GM23248 (cell line): Measurements from ENCODE around the gene HERC6. TPM values are rescaled to one million over a fixed set of nuclear protein-coding genes. Genes with fewer than 3 reads are reported as not detected.
"Not testable (repeated sequence)": the region's sequence is repeated elsewhere in the genome, so short reads cannot be mapped to it uniquely, and the experiment has no call there.

Source experiments
- DNase-seq: peaks from one replicate; pipeline ENCODE4 v3.0.0-alpha.2; 2015
- H2AFZ ChIP-seq: fragments of 200-600 bp; sonication (generic); 2 replicates; pipeline ENCODE4 v1.6.1; 2016; ENCODE audit warnings: antibody characterized with exemption
- H3F3A ChIP-seq: fragments of 200-600 bp; sonication (generic); 2 replicates; pipeline ENCODE4 v1.6.1; 2016; ENCODE audit warnings: mild to moderate bottlenecking, antibody characterized with exemption, mixed run types; ENCODE audit not compliant: insufficient read depth
- H3K27ac ChIP-seq: fragments of 200-600 bp; sonication (generic); 2 replicates; pipeline ENCODE4 v1.5.1; 2016; ENCODE audit warnings: mild to moderate bottlenecking
- H3K27me3 ChIP-seq: fragments of 200-600 bp; sonication (generic); replicated peaks from 2 replicates; pipeline ENCODE4 v1.6.1; 2016; ENCODE audit warnings: mild to moderate bottlenecking; ENCODE audit not compliant: insufficient read depth
- H3K36me3 ChIP-seq: fragments of 200-600 bp; sonication (generic); 2 replicates; pipeline ENCODE4 v1.6.1; 2016; ENCODE audit warnings: low read depth, mild to moderate bottlenecking
- H3K4me1 ChIP-seq: fragments of 200-600 bp; sonication (generic); 2 replicates; pipeline ENCODE4 v1.6.1; 2016; ENCODE audit warnings: mild to moderate bottlenecking; ENCODE audit not compliant: insufficient read depth
- H3K4me2 ChIP-seq: fragments of 200-600 bp; sonication (generic); one replicate; pipeline ENCODE4 v1.6.1; 2016; ENCODE audit warnings: mild to moderate bottlenecking; ENCODE audit not compliant: unreplicated experiment
- H3K4me3 ChIP-seq: fragments of 200-600 bp; sonication (generic); 2 replicates; pipeline ENCODE4 v1.5.1; 2016; ENCODE audit warnings: mild to moderate bottlenecking
- H3K79me2 ChIP-seq: fragments of 200-600 bp; sonication (generic); 2 replicates; pipeline ENCODE4 v1.6.1; 2016; ENCODE audit warnings: mild to moderate bottlenecking; ENCODE audit not compliant: insufficient read depth
- H3K9ac ChIP-seq: fragments of 200-600 bp; sonication (generic); 2 replicates; pipeline ENCODE4 v1.6.1; 2016; ENCODE audit warnings: mild to moderate bottlenecking
- H3K9me2 ChIP-seq: fragments of 200-600 bp; sonication (generic); 2 replicates; pipeline ENCODE4 v1.6.1; 2016; ENCODE audit warnings: mixed run types, mild to moderate bottlenecking, moderate library complexity; ENCODE audit not compliant: insufficient read depth
- H3K9me3 ChIP-seq: fragments of 200-600 bp; sonication (generic); one replicate; pipeline ENCODE4 v1.6.1; 2017; ENCODE audit warnings: low read depth
- H4K20me1 ChIP-seq: fragments of 200-600 bp; sonication (generic); 2 replicates; pipeline ENCODE4 v1.6.0; 2016; ENCODE audit not compliant: insufficient read depth
- EZH2 ChIP-seq: fragments of 200-600 bp; sonication (generic); IDR thresholded peaks from 2 replicates; pipeline ENCODE4 v1.6.1; 2018; ENCODE audit warnings: antibody characterized with exemption, mild to moderate bottlenecking; ENCODE audit not compliant: insufficient read depth, poor library complexity, severe bottlenecking
- EZH2phosphoT487 ChIP-seq: fragments of 200-600 bp; sonication (generic); IDR thresholded peaks from 2 replicates; pipeline ENCODE4 v1.6.1; 2018; ENCODE audit warnings: antibody characterized with exemption, moderate library complexity, mild to moderate bottlenecking, low read depth; ENCODE audit not compliant: insufficient read depth
- WGBS, 2 experiments: methylation state at CpG; one replicate each; pipeline ENCODE4 v1.1.6; 2015 to 2017; ENCODE audit warnings: low lambda C conversion rate in 2 of 2, low coverage in 1 of 2; ENCODE audit errors: missing lambda C conversion rate in 2 of 2; 5-methylcytosine and 5-hydroxymethylcytosine counted together
- in situ Hi-C: fragments of 300-500 bp; cut with MboI; formaldehyde crosslinking; loops from 2 replicates; pipeline ENCODE4 v1.15.0; 2020
- polyA plus RNA-seq: library from polyadenylated mRNA; unstranded; fragments of >200 nt; fragmentation: Nextera tagmentation; extraction: Ambion mirVana; gene quantifications from 2 replicates; pipeline ENCODE4 v1.2.1, GENCODE V29; 2016
- total RNA-seq: library from RNA; depleted of rRNA; stranded (reverse); fragments of >200 nt; shearing (Covaris generic); gene quantifications from 2 replicates; pipeline ENCODE4 v1.2.3, GENCODE V29; 2014

Gene HERC6
- total and polyA plus RNA-seq, 2 experiments from 2014 or later: 1.1 to 1.2 TPM

DNA sequence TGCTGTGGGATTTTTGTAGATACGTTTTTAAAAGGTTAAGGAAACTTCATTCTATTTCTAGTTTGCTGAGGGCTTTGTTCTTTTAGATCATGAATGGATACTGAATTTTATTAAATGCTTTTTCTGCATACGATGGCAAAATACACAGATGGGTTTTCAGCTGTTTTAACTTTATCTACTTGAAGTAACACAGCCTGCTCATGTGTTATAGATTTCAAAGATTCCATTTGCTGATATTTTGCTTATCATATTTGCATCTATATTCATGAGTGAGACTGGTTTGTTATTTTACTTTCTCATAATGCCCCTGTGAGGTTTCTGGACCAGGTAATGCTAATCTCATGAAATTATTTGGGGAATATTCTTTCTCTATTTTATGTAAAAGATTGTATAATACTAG, 43.8 kb downstream of the HERC6 start:
- DNase-seq: no peak
- no peaks in the 10 kb centered on the region for H3K79me2 ChIP-seq
- no peak overlapping the region for H2AFZ ChIP-seq
- H3K27me3 ChIP-seq: no peaks in the 10 kb centered on the region
- H3K4me1 ChIP-seq: no peaks in the 10 kb centered on the region
- H3K4me2 ChIP-seq: no peak overlapping the region
- no peak for TF ChIP-seq EZH2
- no peak for TF ChIP-seq EZH2phosphoT487
- in situ Hi-C loops: no loop called here
- H3K9me2 ChIP-seq: no peaks in the 10 kb centered on the region
- H4K20me1 ChIP-seq: no peaks in the 10 kb centered on the region
- H3K4me3 ChIP-seq: no peak overlapping the region
- H3K9me3 ChIP-seq: no peaks in the 10 kb centered on the region
- H3K9ac ChIP-seq: no peak overlapping the region
- H3F3A ChIP-seq: no peaks in the 10 kb centered on the region
- H3K27ac ChIP-seq: no peak overlapping the region
- WGBS, 2 experiments: 47 to 54% methylated on average over 2 of the region's 2 CpGs
- H3K36me3 ChIP-seq: no peaks in the 10 kb centered on the region

DNA sequence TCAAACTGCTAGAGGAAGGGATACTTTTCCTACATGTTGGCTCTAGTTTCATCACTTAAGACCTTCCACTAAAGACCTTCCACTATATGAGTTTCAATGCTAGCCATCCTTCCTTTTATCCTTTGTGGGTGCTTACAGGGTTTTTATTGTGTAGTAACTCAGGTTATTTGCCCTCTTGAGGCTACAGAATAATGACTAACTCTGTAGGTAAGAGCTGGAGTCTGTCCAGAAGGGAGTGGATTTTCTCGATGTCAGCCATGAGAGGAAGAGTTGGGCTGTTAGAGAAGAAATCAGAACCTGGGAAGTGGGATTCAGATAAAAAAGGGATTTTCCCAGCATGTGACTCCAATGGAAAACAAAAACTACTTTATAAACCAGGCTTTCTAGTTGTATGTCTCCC, 50.7 kb downstream of the HERC6 start:
- H4K20me1 ChIP-seq: no peaks in the 10 kb centered on the region
- H3K9me2 ChIP-seq: no peaks in the 10 kb centered on the region
- WGBS, 2 experiments: 97 to 100% methylated on average over 1 of the region's 1 CpG
- H3K27ac ChIP-seq: no peak overlapping the region
- no peak overlapping the region for H3K4me2 ChIP-seq
- in situ Hi-C loops: no loop called here
- H3K27me3 ChIP-seq: no peaks in the 10 kb centered on the region
- H3K79me2 ChIP-seq: no peaks in the 10 kb centered on the region
- TF ChIP-seq EZH2phosphoT487: no peak
- no peak overlapping the region for H3K4me3 ChIP-seq
- no peak for DNase-seq
- no peak overlapping the region for H2AFZ ChIP-seq
- no peaks in the 10 kb centered on the region for H3K36me3 ChIP-seq
- H3K9ac ChIP-seq: no peak overlapping the region
- no peaks in the 10 kb centered on the region for H3K9me3 ChIP-seq
- no peaks in the 10 kb centered on the region for H3F3A ChIP-seq
- H3K4me1 ChIP-seq: no peaks in the 10 kb centered on the region

DNA sequence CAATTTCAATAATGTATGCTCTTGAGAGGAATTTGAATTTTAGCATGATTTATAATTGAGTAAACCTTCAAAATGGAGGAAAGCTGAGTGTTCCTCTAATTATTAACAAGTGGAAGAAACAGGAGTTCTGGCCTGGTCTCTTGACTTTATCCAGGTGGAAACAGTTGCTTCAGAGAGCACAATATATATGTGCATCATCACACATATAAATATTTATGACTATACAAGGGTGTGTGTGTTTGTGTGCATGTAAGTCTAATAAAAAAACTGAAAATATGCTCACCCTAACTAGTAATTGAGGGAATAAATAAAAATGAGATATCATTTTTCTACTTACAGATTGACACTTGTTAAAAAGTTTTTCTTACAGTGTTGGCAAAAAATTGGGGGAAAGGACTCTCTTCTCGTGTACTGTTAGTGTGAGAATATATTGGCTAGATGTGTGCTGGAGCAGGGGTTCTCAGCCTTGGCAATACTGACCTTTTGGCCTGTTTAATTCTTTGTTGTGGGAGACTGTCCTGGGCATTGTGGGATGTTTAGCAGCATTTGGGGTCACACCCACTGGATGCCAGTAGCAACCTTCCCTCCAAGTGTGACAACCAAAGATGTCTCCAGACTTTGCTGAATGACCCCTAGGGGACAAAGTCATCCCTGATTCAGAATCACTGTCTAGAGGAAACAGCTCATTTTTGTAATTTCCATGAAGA, 57.5 kb downstream of the HERC6 start:
- Histone ChIP-seq H3K4me2 (no peak overlapping the region), H3K36me3 (no peaks in the 10 kb centered on the region), H3K27ac (no peak overlapping the region), H3K9ac (no peak overlapping the region), H2AFZ (no peak overlapping the region), H3K4me1 (no peaks in the 10 kb centered on the region), H4K20me1 (no peaks in the 10 kb centered on the region), H3K27me3 (no peaks in the 10 kb centered on the region), H3K79me2 (no peaks in the 10 kb centered on the region), H3K4me3 (no peak overlapping the region), H3K9me2 (no peaks in the 10 kb centered on the region), H3F3A (no peaks in the 10 kb centered on the region), H3K9me3 (no peaks in the 10 kb centered on the region)
- TF ChIP-seq EZH2phosphoT487 (no peak), EZH2 (no peak)
- WGBS, 2 experiments: 42 to 83% methylated on average over 1 of the region's 1 CpG
- in situ Hi-C loops: no loop called here
- no peak for DNase-seq

DNA sequence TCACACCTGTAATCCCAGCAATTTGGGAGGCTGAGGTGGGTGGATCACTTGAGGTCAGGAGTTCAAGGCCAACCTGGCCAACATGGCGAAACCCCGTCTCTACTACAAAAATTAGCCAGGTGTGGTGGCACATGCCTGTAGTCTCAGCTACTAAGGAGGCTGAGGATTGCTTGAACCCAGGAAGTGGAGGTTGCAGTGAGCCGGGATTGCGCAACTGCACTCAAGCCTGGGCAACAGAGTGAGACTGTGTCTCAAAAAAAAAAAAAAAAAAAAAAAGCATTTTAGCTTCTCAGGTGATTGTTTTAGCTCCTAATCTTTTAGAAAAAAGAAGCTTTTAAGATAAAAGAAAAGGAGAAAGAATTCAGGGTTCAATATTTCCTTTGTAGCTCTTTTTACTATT, 59.2 kb downstream of the HERC6 start:
- DNase-seq: not testable (repeated sequence)

DNA sequence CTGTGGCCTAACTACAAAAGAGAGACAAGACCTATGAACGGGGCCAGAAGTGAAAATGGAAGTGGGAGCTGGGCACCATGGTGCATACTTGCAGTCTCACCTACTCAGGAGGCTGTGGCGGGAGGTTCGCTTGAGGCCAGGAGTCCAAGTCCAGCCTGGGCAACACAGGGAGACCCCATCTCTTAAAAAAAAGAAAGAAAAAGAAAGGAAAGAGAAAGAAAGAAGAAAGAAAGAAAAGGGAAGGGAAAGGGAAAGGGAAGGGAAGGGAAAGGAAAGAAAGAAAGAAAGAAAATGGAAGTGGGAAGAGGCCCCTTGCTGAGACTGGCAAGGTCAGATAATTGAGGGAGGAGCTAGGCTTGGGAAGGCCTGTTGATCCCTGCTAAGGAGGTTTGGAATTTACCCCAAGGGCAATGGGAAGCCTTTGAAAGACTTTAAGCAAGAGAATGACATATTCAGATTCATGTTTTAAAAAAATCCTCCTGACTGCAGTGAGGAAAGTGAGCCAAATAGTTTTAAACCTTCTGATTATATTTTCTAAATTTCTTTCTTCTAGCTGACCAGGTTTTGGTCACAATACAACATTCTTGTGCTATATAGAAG, 60.6 kb downstream of the HERC6 start:
- no peak for TF ChIP-seq EZH2
- TF ChIP-seq EZH2phosphoT487: no peak
- Histone ChIP-seq H3K4me1 (no peaks in the 10 kb centered on the region), H3K9ac (no peak overlapping the region), H3K4me3 (no peak overlapping the region), H3K36me3 (no peaks in the 10 kb centered on the region), H3K27ac (no peak overlapping the region), H3K27me3 (no peaks in the 10 kb centered on the region), H2AFZ (no peak overlapping the region), H3K9me3 (no peaks in the 10 kb centered on the region), H3K4me2 (no peak overlapping the region), H3K9me2 (no peaks in the 10 kb centered on the region), H3F3A (no peaks in the 10 kb centered on the region), H3K79me2 (no peaks in the 10 kb centered on the region), H4K20me1 (no peaks in the 10 kb centered on the region)
- no peak for DNase-seq
- in situ Hi-C loops: no loop called here
- WGBS, 2 experiments: 88 to 96% methylated on average over 3 of the region's 3 CpGs

More for the DNA sequence above, 59.2 kb downstream of the HERC6 start:
- H3K9me3 ChIP-seq, H2AFZ ChIP-seq, H3K4me3 ChIP-seq, H3K36me3 ChIP-seq, H3K9ac ChIP-seq, H3K27me3 ChIP-seq, in situ Hi-C loops, H3K4me1 ChIP-seq, H3K4me2 ChIP-seq, H4K20me1 ChIP-seq, H3K27ac ChIP-seq, H3K79me2 ChIP-seq, H3F3A ChIP-seq, H3K9me2 ChIP-seq: not testable (repeated sequence)
- WGBS, 2 experiments: 91 to 96% methylated on average over 4 of the region's 4 CpGs
